ENCODE measurements around the gene MRPL46. TPM values are rescaled to one million over a fixed set of nuclear protein-coding genes. Genes with fewer than 3 reads are reported as not detected.
"Not testable (repeated sequence)": the region's sequence is repeated elsewhere in the genome, so short reads cannot be mapped to it uniquely, and the experiment has no call there.

Gene MRPL46
- total RNA-seq, 2 donors from 2014 or later = 24.5 TPM

- TF ChIP-seq CTCF (conservative IDR thresholded peaks at IDR 0.05) = no peak
- Histone ChIP-seq H3K4me1 (ENCODE audit: control insufficient read depth, insufficient read depth, low read length) (no peaks in the 10 kb centered on the region), H3K9ac (ENCODE audit: extremely low read depth, low read length, poor library complexity, severe bottlenecking) (no peak overlapping the region), H3K27me3 (ENCODE audit: control insufficient read depth, insufficient read depth, low read length, poor library complexity, severe bottlenecking) (peaks cover 78% of the 10 kb centered on the region), H3K9me3 (ENCODE audit: control insufficient read depth, low read length) (peaks cover 18% of the 10 kb centered on the region), H3K27ac (ENCODE audit: low read depth, low read length) (no peak overlapping the region), H3K4me3 (ENCODE audit: low read length) (no peak overlapping the region), H3K36me3 (ENCODE audit: control insufficient read depth, insufficient read depth, low read length) (no peaks in the 10 kb centered on the region)
- Mint-ChIP-seq H3K4me1 (no peaks in the 10 kb centered on the region), H3K27ac (no peak overlapping the region), H3K36me3 (ENCODE audit: low read depth) (no peaks in the 10 kb centered on the region), H3K4me3 (no peak overlapping the region), H3K9me3 (peaks cover 14% of the 10 kb centered on the region), H3K27me3 (ENCODE audit: insufficient read depth) (peaks cover 80% of the 10 kb centered on the region)
- no peak for DNase-seq
- 89% methylated on average over 2 of the region's 2 CpGs; no CpG with 5 or more reads in 1 of the 2 experiments for WGBS, 2 experiments (ENCODE audit: insufficient coverage in 1 of 2, insufficient read length in 1 of 2)
Observed at GRCh38 chr15:88441076-88441730, 26.0 kb downstream of the MRPL46 start.

DNA sequence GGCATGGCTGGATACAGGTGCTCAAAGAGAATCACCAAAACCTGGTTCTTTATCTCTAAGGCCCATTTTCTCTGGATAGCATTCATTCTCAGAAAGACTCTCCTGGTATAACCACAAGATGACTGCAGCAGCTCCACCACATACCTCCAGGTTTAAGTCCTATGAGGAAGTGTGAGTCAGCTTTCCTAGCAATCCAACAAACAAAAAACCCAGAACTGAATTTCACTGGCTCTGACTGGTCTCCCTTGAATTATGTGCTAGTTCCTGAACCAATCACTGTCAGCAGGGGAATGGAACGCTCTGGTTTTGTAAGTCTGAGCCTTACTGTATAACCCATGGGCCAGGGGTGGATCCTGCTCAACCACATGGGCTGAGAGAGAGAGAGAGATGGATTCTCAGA lies 27.2 kb downstream of the MRPL46 start:
- Histone ChIP-seq H3K9ac (ENCODE audit: extremely low read depth, low read length, poor library complexity, severe bottlenecking) (no peak overlapping the region), H3K27ac (ENCODE audit: low read depth, low read length) (no peak overlapping the region), H3K36me3 (ENCODE audit: control insufficient read depth, insufficient read depth, low read length) (no peaks in the 10 kb centered on the region), H3K9me3 (ENCODE audit: control insufficient read depth, low read length) (peaks cover 18% of the 10 kb centered on the region), H3K4me3 (ENCODE audit: low read length) (no peak overlapping the region), H3K27me3 (ENCODE audit: control insufficient read depth, insufficient read depth, low read length, poor library complexity, severe bottlenecking) (peaks cover 69% of the 10 kb centered on the region), H3K4me1 (ENCODE audit: control insufficient read depth, insufficient read depth, low read length) (no peaks in the 10 kb centered on the region)
- Mint-ChIP-seq H3K27ac (no peak overlapping the region), H3K36me3 (ENCODE audit: low read depth) (no peaks in the 10 kb centered on the region), H3K27me3 (ENCODE audit: insufficient read depth) (peaks cover 72% of the 10 kb centered on the region), H3K4me3 (no peak overlapping the region), H3K9me3 (peaks cover 14% of the 10 kb centered on the region), H3K4me1 (no peaks in the 10 kb centered on the region)
- WGBS, 2 experiments (ENCODE audit: insufficient coverage in 1 of 2, insufficient read length in 1 of 2) = 90% methylated on average over 1 of the region's 1 CpG; no CpG with 5 or more reads in 1 of the 2 experiments
- DNase-seq = no peak
- TF ChIP-seq CTCF (conservative IDR thresholded peaks at IDR 0.05) = no peak

- TF ChIP-seq CTCF (conservative IDR thresholded peaks at IDR 0.05) = no peak
- Histone ChIP-seq H3K4me1 (ENCODE audit: control insufficient read depth, insufficient read depth, low read length) (no peaks in the 10 kb centered on the region), H3K27me3 (ENCODE audit: control insufficient read depth, insufficient read depth, low read length, poor library complexity, severe bottlenecking) (peaks cover 70% of the 10 kb centered on the region), H3K27ac (ENCODE audit: low read depth, low read length) (no peak overlapping the region), H3K9ac (ENCODE audit: extremely low read depth, low read length, poor library complexity, severe bottlenecking) (no peak overlapping the region), H3K4me3 (ENCODE audit: low read length) (no peak overlapping the region), H3K36me3 (ENCODE audit: control insufficient read depth, insufficient read depth, low read length) (no peaks in the 10 kb centered on the region), H3K9me3 (ENCODE audit: control insufficient read depth, low read length) (peaks cover 1% of the 10 kb centered on the region)
- 88 to 90% methylated on average over 5 of the region's 5 CpGs for WGBS, 2 experiments (ENCODE audit: insufficient coverage in 1 of 2, insufficient read length in 1 of 2)
- Mint-ChIP-seq H3K27me3 (ENCODE audit: insufficient read depth) (peaks cover 69% of the 10 kb centered on the region), H3K9me3 (peaks cover 1% of the 10 kb centered on the region), H3K36me3 (ENCODE audit: low read depth) (no peaks in the 10 kb centered on the region), H3K4me3 (no peak overlapping the region), H3K4me1 (peaks cover 4% of the 10 kb centered on the region), H3K27ac (no peak overlapping the region)
- no peak for DNase-seq
Observed at GRCh38 chr15:88438181-88438580, 29.0 kb downstream of the MRPL46 start.

DNA sequence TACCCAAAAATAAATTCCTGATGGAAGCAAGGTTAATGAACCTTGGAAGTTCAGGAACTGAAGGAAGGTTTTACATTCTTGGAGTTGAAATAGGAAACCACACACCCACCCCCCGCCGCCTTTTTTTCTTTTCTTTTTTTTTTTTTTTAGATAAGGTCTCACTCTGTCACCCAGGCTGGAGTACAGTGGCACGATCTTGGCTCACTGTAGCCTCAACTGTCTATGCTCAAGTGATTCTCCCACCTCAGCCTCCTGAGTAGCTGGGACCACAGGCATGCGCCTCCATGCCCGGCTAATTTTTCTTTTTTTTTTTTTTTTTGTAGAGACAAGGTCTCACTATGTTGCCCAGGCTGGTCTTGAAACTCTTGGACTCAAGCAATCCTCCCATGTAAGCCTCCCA lies 33.1 kb downstream of the MRPL46 start:
- H3K36me3 Mint-ChIP-seq (ENCODE audit: low read depth) = not testable (repeated sequence)
- 44 to 81% methylated on average over 3 to 5 of the region's 5 CpGs for WGBS, 2 experiments (ENCODE audit: insufficient coverage in 1 of 2, insufficient read length in 1 of 2)

More for the DNA sequence above, 33.1 kb downstream of the MRPL46 start:
- H3K27me3 ChIP-seq (ENCODE audit: control insufficient read depth, insufficient read depth, low read length, poor library complexity, severe bottlenecking) = peaks cover 50% of the 10 kb centered on the region
- H3K4me3 Mint-ChIP-seq; H3K27ac ChIP-seq (ENCODE audit: low read depth, low read length); H3K9me3 ChIP-seq (ENCODE audit: control insufficient read depth, low read length); H3K9me3 Mint-ChIP-seq; H3K9ac ChIP-seq (ENCODE audit: extremely low read depth, low read length, poor library complexity, severe bottlenecking); H3K4me1 Mint-ChIP-seq; H3K4me1 ChIP-seq (ENCODE audit: control insufficient read depth, insufficient read depth, low read length); H3K4me3 ChIP-seq (ENCODE audit: low read length); DNase-seq; H3K27ac Mint-ChIP-seq; H3K36me3 ChIP-seq (ENCODE audit: control insufficient read depth, insufficient read depth, low read length): not testable (repeated sequence)
- H3K27me3 Mint-ChIP-seq (ENCODE audit: insufficient read depth) = peaks cover 61% of the 10 kb centered on the region

Data from endodermal cell (in vitro differentiated cells).